OCI-LY7 (cell line): ENCODE results near the gene TRAPPC13. TPM values are rescaled to one million over a fixed set of nuclear protein-coding genes. Genes with fewer than 3 reads are reported as not detected.
"Not testable (repeated sequence)": the region's sequence is repeated elsewhere in the genome, so short reads cannot be mapped to it uniquely, and the experiment has no call there.

Source experiments
- BruUV-seq: library from RNA; stranded (reverse); fragments of 400-500 nt; replicated peaks from 2 replicates; lab custom pipeline; 2021; lab: Mats Ljungman, UMichigan
- CTCF ChIA-PET: fragments of 300-600 bp; sonication (Branson Sonifier 250); formaldehyde crosslinking; loops from one replicate; lab custom pipeline; 2022; ENCODE audit warnings: antibody characterized with exemption; ENCODE audit not compliant: unreplicated experiment; lab: Charles Lee
- POLR2A ChIA-PET: fragments of 300-600 bp; sonication (Branson Sonifier 250); formaldehyde crosslinking; loops from one replicate; lab custom pipeline; 2022; ENCODE audit warnings: antibody characterized with exemption; lab: Charles Lee
- DNase-seq: peaks from one replicate; pipeline ENCODE4 v3.0.0-alpha.2; 2015; ENCODE audit warnings: low spot score
- H2AFZ ChIP-seq: fragments of 200-600 bp; sonication (generic), shearing (Covaris generic); 2 replicates; pipeline ENCODE4 v1.6.1; 2014; ENCODE audit warnings: mild to moderate bottlenecking, antibody characterized with exemption, low read length, moderate library complexity
- H3K27ac ChIP-seq: fragments of 200-600 bp; sonication (generic); 2 replicates; pipeline ENCODE4 v1.5.1; 2014; ENCODE audit warnings: mixed run types, low read depth, mild to moderate bottlenecking, moderate library complexity, low read length, inconsistent platforms; ENCODE audit not compliant: poor library complexity, severe bottlenecking
- H3K36me3 ChIP-seq: fragments of 200-600 bp; sonication (generic); 2 replicates; pipeline ENCODE4 v1.6.1; 2014; ENCODE audit warnings: mild to moderate bottlenecking, antibody characterized with exemption, low read length, moderate library complexity, mixed read lengths; ENCODE audit not compliant: insufficient read depth
- H3K4me1 ChIP-seq: fragments of 200-600 bp; sonication (generic); 2 replicates; pipeline ENCODE4 v1.5.1; 2014; ENCODE audit warnings: mild to moderate bottlenecking, low read length; ENCODE audit not compliant: insufficient read depth, poor library complexity, severe bottlenecking
- H3K4me2 ChIP-seq: fragments of 200-600 bp; sonication (generic); 2 replicates; pipeline ENCODE4 v1.6.1; 2014; ENCODE audit warnings: mild to moderate bottlenecking, low read length
- H3K4me3 ChIP-seq: fragments of 200-600 bp; sonication (generic); 2 replicates; pipeline ENCODE4 v1.5.1; 2014; ENCODE audit warnings: mild to moderate bottlenecking, low read depth, low read length; ENCODE audit not compliant: poor library complexity, severe bottlenecking
- H3K79me2 ChIP-seq: fragments of 200-600 bp; sonication (generic); 2 replicates; pipeline ENCODE4 v1.6.1; 2016; ENCODE audit warnings: low read depth, mild to moderate bottlenecking, low read length, moderate library complexity, mixed read lengths; ENCODE audit not compliant: insufficient read depth
- H3K9me2 ChIP-seq: fragments of 200-600 bp; sonication (generic); 2 replicates; pipeline ENCODE4 v1.6.1; 2016; ENCODE audit warnings: mild to moderate bottlenecking, low read length, mixed read lengths; ENCODE audit not compliant: insufficient read depth
- H3K9me3 ChIP-seq: fragments of 200-600 bp; sonication (generic); 2 replicates; pipeline ENCODE4 v1.6.1; 2014; ENCODE audit warnings: mild to moderate bottlenecking, mixed run types, low read length, mixed read lengths
- H4K20me1 ChIP-seq: fragments of 200-600 bp; sonication (generic); 2 replicates; pipeline ENCODE4 v1.6.1; 2014; ENCODE audit warnings: mild to moderate bottlenecking, antibody characterized with exemption, low read length, moderate library complexity, mixed read lengths; ENCODE audit not compliant: insufficient read depth
- EZH2phosphoT487 ChIP-seq: fragments of 200-600 bp; sonication (generic); IDR thresholded peaks from 2 replicates; pipeline ENCODE4 v1.6.1; 2018; ENCODE audit warnings: low read depth, borderline replicate concordance, mild to moderate bottlenecking, mixed run types, antibody characterized with exemption, low read length, moderate library complexity, mixed read lengths
- intact Hi-C: fragments of 100-400 bp; cut with micrococcal nuclease; formaldehyde crosslinking; loops from one replicate; pipeline ENCODE4 v1.10.0; 2022; ENCODE audit not compliant: unreplicated experiment
- total RNA-seq, 2 experiments: library from RNA; depleted of rRNA in 1 of 2; stranded (reverse); fragments of >200 nt in 1 of 2; shearing (Covaris generic) in 1 of 2; gene quantifications; 2 replicates each; pipeline ENCODE4 v1.2.3, GENCODE V29; 2014 to 2022
- TF ChIP-seq, protein P1 (sequence below): fragments of 200-600 bp; sonication (generic); conservative IDR thresholded peaks from 2 replicates; pipeline ENCODE4 v1.5.1; 2014; ENCODE audit warnings: mild to moderate bottlenecking, antibody characterized with exemption, low read length, moderate library complexity, mixed read lengths

Gene TRAPPC13
- total RNA-seq, 2 experiments from 2014 or later, result 13.2 to 25.4 TPM

GRCh38 chr5:65612298-65612907, 12.4 kb upstream of the TRAPPC13 start:
- TF ChIP-seq, protein P1, sequence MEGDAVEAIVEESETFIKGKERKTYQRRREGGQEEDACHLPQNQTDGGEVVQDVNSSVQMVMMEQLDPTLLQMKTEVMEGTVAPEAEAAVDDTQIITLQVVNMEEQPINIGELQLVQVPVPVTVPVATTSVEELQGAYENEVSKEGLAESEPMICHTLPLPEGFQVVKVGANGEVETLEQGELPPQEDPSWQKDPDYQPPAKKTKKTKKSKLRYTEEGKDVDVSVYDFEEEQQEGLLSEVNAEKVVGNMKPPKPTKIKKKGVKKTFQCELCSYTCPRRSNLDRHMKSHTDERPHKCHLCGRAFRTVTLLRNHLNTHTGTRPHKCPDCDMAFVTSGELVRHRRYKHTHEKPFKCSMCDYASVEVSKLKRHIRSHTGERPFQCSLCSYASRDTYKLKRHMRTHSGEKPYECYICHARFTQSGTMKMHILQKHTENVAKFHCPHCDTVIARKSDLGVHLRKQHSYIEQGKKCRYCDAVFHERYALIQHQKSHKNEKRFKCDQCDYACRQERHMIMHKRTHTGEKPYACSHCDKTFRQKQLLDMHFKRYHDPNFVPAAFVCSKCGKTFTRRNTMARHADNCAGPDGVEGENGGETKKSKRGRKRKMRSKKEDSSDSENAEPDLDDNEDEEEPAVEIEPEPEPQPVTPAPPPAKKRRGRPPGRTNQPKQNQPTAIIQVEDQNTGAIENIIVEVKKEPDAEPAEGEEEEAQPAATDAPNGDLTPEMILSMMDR, result no peak
- ChIA-PET POLR2A (interaction anchor here (0.8 to 2.5 kb wide), 4 partner anchors 11 to 49 kb away, joined by 3 to 13 read pairs (median 4); partner anchors contain the start of genes CENPK, PPWD1 and TRIM23), CTCF (no interaction called here)
- no peak overlapping the region for H3K27ac ChIP-seq
- no peak overlapping the region for H3K4me3 ChIP-seq
- H3K9me2 ChIP-seq, result no peaks in the 10 kb centered on the region
- no TSS peak for BruUV-seq
- H2AFZ ChIP-seq, result no peak overlapping the region
- no peaks in the 10 kb centered on the region for H3K79me2 ChIP-seq
- H4K20me1 ChIP-seq, result no peaks in the 10 kb centered on the region
- no peaks in the 10 kb centered on the region for H3K4me1 ChIP-seq
- intact Hi-C loops, result no loop called here
- DNase-seq, result no peak
- H3K36me3 ChIP-seq, result peaks cover 77% of the 10 kb centered on the region
- H3K4me2 ChIP-seq, result no peak overlapping the region
- H3K9me3 ChIP-seq, result no peaks in the 10 kb centered on the region

GRCh38 chr5:65620021-65620420, 4.8 kb upstream of the TRAPPC13 start:
- peaks cover 15% of the 10 kb centered on the region for H3K4me1 ChIP-seq
- ChIA-PET POLR2A (interaction anchor here (0.7 kb wide), 1 partner anchor 24 kb away, joined by 3 read pairs; no protein-coding TSS in a partner anchor), CTCF (no interaction called here)
- H3K4me3 ChIP-seq, result no peak overlapping the region
- no peaks in the 10 kb centered on the region for H3K9me3 ChIP-seq
- H3K4me2 ChIP-seq, result no peak overlapping the region
- BruUV-seq, result no TSS peak
- intact Hi-C loops, result loop anchor here (5.0 kb wide), 2 partner anchors 58 to 102 kb away; partner anchors contain the start of genes CENPK, NLN, PPWD1 and SGTB
- no peak overlapping the region for H3K27ac ChIP-seq
- DNase-seq, result no peak
- no peak overlapping the region for H2AFZ ChIP-seq
- H3K36me3 ChIP-seq, result peaks cover 22% of the 10 kb centered on the region
- peaks cover 37% of the 10 kb centered on the region for H3K79me2 ChIP-seq
- peaks cover 7% of the 10 kb centered on the region; the same call in 1 of the 2 replicates for H4K20me1 ChIP-seq
- no peaks in the 10 kb centered on the region for H3K9me2 ChIP-seq
- no peak for TF ChIP-seq EZH2phosphoT487
- TF ChIP-seq, protein P1, result no peak

GRCh38 chr5:65621961-65622360, 2.9 kb upstream of the TRAPPC13 start:
- CTCF ChIA-PET, H4K20me1 ChIP-seq, DNase-seq, BruUV-seq, H3K27ac ChIP-seq, H3K4me3 ChIP-seq, H3K9me3 ChIP-seq, H3K9me2 ChIP-seq, H2AFZ ChIP-seq, POLR2A ChIA-PET: not testable (repeated sequence)
- Histone ChIP-seq H3K79me2 (peaks cover 56% of the 10 kb centered on the region), H3K4me1 (peaks cover 25% of the 10 kb centered on the region), H3K36me3 (peaks cover 11% of the 10 kb centered on the region; the same call in 1 of the 2 replicates), H3K4me2 (peak overlapping the region; percentile 80; the same call in 1 of the 2 replicates)
- intact Hi-C loops, result loop anchor here (5.0 kb wide), 2 partner anchors 60 to 100 kb away; partner anchors contain the start of genes CENPK, NLN, PPWD1 and SGTB
